ENCODE results near the gene RING1.

DNA sequence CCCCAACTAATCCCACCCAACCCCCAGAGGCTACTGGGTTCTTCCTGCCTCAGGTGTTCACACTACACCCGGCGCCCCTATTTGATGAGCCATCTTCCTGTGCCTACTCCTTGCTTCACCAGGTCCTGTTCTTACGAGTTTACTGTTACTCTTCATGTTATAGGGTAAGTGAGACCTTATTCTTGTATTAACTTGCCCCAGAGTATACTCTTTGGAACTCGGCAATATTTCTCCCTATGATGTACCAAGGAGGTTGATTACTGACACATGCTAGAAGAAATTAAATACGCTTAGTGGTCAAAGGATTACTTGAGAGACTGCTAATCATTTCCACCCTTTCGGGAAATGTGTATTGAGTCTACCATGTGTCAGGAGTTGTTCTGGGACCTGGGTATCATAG, 8.9 kb downstream of the RING1 start:
- TF ChIP-seq, protein P1, sequence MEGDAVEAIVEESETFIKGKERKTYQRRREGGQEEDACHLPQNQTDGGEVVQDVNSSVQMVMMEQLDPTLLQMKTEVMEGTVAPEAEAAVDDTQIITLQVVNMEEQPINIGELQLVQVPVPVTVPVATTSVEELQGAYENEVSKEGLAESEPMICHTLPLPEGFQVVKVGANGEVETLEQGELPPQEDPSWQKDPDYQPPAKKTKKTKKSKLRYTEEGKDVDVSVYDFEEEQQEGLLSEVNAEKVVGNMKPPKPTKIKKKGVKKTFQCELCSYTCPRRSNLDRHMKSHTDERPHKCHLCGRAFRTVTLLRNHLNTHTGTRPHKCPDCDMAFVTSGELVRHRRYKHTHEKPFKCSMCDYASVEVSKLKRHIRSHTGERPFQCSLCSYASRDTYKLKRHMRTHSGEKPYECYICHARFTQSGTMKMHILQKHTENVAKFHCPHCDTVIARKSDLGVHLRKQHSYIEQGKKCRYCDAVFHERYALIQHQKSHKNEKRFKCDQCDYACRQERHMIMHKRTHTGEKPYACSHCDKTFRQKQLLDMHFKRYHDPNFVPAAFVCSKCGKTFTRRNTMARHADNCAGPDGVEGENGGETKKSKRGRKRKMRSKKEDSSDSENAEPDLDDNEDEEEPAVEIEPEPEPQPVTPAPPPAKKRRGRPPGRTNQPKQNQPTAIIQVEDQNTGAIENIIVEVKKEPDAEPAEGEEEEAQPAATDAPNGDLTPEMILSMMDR (IDR thresholded peaks at IDR 0.05; ENCODE audit: low read length) = no peak
- no peak for TF ChIP-seq EZH2 (IDR thresholded peaks at IDR 0.05; ENCODE audit: borderline replicate concordance, low read length)
